Vagina (tissue), 2 donors: ENCODE measurements around the gene NLGN2.

Source experiments
- POLR2AphosphoS5 ChIP-seq, 2 donors: sonication (generic); formaldehyde crosslinking; IDR thresholded peaks; one replicate each; pipeline ENCODE4 v1.9.0; 2017; ENCODE audit warnings: antibody characterized with exemption in 2 of 2, mild to moderate bottlenecking in 2 of 2, low read depth in 1 of 2; ENCODE audit not compliant: insufficient read depth in 1 of 2
- TF ChIP-seq, protein P1 (sequence below), 3 experiments: fragments of 450-650 bp in 2 of 3; fragments of 200-600 bp in 1 of 3; sonication (generic) in 1 of 3; IDR thresholded peaks; one replicate each; pipeline ENCODE4 v1.5.1; 2017 to 2019; ENCODE audit warnings: antibody characterized with exemption in 3 of 3, mild to moderate bottlenecking in 2 of 3, moderate library complexity in 2 of 3

DNA sequence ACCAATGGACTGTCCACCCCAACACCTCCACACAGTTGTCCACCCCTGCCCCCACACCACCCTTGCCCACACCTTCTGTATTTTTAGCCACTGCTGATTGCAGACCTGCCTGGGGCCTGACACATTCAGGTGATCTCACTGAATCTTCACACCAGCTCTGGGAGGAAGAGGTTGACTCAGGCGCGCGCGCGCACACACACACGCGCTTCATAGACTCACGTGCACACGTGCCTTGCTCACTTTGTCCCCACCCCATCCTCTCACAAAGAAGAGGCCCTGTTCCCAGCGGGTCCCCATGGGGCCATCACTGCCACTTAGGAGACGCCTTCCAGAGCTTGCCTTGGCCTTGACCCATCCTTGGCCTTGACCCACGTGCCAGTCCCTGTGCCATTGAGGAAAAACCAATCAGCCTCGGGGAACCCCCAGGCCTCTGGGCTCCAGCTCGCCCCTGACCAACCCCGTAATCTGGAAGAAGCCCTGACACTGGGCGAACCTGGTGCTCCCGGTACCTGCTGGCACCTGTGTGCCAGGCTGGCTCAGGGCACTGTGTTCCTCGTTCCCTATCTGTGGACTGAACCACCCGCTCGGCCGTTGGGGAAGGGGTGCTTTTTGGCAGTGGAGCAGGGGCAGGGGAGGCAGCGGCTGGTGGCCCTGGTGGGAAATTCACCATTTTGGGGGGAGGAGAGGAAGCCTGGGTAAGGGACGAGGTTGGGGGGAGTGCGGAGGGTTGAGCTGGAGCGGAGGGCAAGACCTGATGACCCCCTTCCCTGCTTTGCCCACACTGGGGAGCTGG, 3.2 kb downstream of the NLGN2 start:
- TF ChIP-seq, protein P1, sequence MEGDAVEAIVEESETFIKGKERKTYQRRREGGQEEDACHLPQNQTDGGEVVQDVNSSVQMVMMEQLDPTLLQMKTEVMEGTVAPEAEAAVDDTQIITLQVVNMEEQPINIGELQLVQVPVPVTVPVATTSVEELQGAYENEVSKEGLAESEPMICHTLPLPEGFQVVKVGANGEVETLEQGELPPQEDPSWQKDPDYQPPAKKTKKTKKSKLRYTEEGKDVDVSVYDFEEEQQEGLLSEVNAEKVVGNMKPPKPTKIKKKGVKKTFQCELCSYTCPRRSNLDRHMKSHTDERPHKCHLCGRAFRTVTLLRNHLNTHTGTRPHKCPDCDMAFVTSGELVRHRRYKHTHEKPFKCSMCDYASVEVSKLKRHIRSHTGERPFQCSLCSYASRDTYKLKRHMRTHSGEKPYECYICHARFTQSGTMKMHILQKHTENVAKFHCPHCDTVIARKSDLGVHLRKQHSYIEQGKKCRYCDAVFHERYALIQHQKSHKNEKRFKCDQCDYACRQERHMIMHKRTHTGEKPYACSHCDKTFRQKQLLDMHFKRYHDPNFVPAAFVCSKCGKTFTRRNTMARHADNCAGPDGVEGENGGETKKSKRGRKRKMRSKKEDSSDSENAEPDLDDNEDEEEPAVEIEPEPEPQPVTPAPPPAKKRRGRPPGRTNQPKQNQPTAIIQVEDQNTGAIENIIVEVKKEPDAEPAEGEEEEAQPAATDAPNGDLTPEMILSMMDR (IDR thresholded peaks at IDR 0.05) = no peak
- TF ChIP-seq POLR2AphosphoS5 (IDR thresholded peaks at IDR 0.05; ENCODE audit: insufficient read depth in 1 of 2, low read depth in 1 of 2) = no peak
